Stimulated activated CD8-positive, alpha-beta memory T cell treated with anti-CD3 and anti-CD28 coated beads, Interleukin-7, amount 100 ng/mL, for 24 hours (primary cell): Measurements from ENCODE around the gene ATP8A2.
"Not testable (repeated sequence)": the region's sequence is repeated elsewhere in the genome, so short reads cannot be mapped to it uniquely, and the experiment has no call there.

ENCODE experiments used
- DNase-seq: peaks from one replicate; pipeline ENCODE4 v3.0.0-alpha.2; 2020; ENCODE audit warnings: low read depth

The ATP8A2 gene

DNA sequence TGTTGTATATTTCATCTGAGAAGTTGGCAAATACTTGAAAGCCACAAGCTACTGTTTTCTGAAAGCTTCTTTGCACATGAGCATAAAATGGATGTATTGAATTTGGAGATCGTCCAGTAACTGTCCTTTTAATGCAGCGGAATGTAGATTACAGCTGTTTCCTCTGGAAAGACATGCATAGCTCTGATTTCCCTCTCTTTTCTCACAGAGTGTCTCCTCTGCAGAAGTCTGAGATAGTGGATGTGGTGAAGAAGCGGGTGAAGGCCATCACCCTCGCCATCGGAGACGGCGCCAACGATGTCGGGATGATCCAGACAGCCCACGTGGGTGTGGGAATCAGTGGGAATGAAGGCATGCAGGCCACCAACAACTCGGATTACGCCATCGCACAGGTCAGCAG lies 397.1 kb downstream of the ATP8A2 start:
- DNase-seq = no peak

- no peak for DNase-seq
These were observed 398.8 kb downstream of the ATP8A2 start for GRCh38 chr13:25770601-25771000.

GRCh38 chr13:25771202-25771601 lies 399.4 kb downstream of the ATP8A2 start:
- DNase-seq = no peak

- no peak for DNase-seq
These were observed 400.1 kb downstream of the ATP8A2 start for GRCh38 chr13:25771641-25772478.

GRCh38 chr13:25772534-25772933 lies 400.8 kb downstream of the ATP8A2 start:
- not testable (repeated sequence) for DNase-seq

DNA sequence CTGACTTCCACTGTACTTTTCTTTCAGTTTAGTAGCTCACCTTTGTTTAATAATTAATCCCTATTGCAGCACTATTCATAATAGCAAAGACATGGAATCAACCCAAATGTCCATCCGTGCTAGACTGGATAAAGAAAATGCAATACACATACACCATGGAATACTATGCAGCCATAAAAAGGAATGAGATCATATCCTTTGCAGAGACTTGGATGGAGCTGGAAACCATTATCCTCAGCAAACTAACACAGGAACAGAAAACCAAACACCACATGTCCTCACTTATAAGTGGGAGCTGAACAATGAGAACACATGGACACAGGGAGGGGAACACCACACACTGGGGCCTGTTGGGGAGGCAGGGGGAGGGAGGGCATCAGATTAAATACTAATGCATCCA lies 402.3 kb downstream of the ATP8A2 start:
- not testable (repeated sequence) for DNase-seq

GRCh38 chr13:25775275-25775674 lies 403.5 kb downstream of the ATP8A2 start:
- no peak for DNase-seq

DNA sequence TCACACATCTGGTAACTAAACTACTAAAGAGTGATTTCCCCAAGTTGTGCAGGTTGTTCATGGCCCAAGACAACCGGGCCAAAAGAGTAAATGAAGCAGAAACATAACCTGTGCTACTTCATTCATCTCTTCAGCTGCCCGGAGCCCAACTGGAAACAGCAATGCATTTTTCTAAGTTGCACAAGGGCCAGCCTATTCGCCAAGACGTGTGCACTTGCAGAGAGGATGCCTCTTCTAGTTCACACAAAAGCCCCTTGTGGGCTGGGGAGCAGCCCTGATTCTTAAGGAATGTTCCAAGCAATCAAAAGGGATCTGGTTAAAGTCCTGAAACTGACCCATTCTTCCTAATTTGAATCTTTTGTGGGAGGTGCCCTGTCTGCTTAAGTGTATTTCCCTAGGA lies 404.2 kb downstream of the ATP8A2 start:
- no peak for DNase-seq

- DNase-seq = no peak
These were observed 404.9 kb downstream of the ATP8A2 start for GRCh38 chr13:25776722-25777121.

DNA sequence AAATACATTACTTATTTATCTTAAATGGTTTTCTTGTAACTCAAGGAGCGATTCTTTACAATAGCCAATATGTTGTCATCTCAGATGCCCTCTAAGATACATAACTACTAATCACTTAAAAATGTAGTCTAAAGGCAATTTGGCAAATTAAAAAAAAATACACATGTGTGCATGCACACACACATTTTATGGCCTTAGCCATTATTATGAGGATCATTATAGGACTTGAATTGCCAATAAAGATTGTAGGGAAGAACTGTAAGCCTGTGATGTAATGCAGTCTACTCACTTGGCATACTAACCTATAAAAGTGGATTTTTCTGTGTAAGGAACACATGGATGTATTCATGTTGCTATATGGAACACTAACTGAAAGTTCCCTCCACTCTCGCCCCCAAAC lies 405.7 kb downstream of the ATP8A2 start:
- no peak for DNase-seq

DNA sequence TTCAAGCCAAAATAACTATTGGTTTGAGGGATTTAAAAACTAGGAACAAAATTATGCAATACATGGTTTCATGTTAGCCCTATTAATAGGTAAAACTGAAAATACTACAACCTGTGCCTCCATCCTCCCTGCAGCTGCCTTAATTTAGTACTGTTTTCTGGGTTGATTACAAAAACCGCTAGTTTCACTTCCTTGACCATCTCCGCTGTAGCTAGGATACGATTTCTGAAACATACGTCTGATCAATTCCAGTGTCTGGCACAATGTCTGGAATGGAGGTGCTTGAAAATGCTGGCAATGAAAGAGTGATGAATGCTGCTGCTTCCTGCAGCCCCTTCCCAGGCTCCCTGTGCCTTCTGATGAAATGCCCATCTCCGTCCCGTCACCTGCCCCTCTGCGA lies 406.6 kb downstream of the ATP8A2 start:
- no peak for DNase-seq

DNA sequence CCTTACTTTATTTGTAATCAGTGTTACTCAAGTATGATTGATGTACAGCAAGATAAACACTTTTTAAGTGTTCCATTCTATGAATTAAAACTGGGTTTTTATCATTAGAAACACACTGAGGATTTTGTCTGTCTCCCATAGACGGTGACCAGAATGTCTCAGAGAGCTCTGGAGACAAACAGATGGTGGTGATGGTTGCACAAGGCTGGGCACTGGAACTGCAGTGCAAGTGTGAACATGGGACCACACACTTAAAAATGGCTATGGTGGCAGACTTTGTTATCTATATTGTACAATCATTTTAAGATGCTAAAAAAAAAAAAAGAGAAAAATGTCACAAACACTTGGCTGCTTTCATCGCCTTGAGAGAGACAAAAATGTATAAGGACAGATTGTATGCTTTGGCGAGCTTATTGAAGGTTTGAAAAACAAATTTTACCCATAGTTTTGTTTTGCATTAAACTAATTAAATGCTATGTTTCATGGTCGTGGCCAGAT lies 407.1 kb downstream of the ATP8A2 start:
- no peak for DNase-seq

- DNase-seq = no peak
These were observed 411.3 kb downstream of the ATP8A2 start for GRCh38 chr13:25783076-25783475.

- DNase-seq = no peak
These were observed 411.8 kb downstream of the ATP8A2 start for GRCh38 chr13:25783601-25784024.

GRCh38 chr13:25784119-25784518 lies 412.3 kb downstream of the ATP8A2 start:
- DNase-seq = no peak

DNA sequence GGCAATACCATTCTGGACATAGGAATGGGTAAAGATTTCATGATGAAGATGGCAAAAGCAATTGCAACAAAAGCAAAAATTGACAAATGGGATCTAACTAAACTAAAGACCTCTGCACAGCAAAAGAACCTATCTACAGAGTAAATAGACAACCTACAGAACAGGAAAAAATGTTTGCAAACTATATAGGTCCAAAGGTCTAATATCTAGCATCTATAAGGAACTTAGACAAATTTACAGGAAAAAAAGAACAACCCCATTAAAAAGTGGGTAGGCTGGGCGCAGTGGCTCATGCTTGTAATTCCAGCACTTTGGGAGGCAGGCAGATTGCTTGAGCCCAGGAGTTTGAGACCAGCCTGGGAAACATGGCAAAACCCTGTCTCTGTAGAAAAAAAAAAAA lies 418.4 kb downstream of the ATP8A2 start:
- DNase-seq = not testable (repeated sequence)

- no peak for DNase-seq
These were observed 423.5 kb downstream of the ATP8A2 start for GRCh38 chr13:25795277-25795676.

GRCh38 chr13:25796474-25796873 lies 424.7 kb downstream of the ATP8A2 start:
- no peak for DNase-seq

DNA sequence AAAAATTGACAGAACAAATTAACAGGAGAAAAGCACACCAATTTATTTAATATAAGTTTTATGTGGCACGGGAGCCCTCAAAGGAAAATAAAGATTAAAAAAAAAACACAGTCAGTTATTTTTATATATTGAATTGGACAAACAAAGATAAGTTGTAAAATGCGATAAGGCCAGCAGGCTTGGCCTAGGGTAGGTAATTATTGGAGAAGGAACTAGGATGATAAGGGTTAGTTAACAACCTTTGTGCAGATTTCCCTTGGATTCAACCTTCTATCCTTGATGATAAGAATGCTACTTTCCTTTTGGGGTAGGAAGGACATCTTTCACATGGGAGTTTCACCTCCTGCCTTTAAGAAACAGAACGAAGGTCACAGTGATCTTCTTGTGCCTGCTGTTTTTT lies 427.2 kb downstream of the ATP8A2 start:
- DNase-seq = no peak

GRCh38 chr13:25800523-25800922 lies 428.7 kb downstream of the ATP8A2 start:
- DNase-seq = no peak

DNA sequence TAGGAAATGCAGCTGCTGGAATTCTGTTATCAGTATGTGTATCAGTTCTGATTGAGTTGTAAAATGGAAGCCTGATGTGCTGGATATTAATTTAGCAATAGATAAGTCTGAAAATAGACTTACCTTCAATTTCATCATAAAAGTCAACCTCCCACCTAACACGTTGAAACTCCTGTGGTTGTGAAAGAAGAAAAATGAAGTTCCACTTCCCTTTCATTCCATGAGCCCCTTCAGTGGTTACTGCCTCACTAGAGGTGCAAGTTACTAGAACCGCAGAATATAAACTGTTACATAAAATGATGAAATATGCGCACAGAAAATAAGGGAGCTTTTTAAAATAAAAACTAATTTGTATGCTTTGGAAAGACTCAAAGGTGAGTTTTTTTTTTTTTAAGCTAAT lies 430.8 kb downstream of the ATP8A2 start:
- DNase-seq = no peak

DNA sequence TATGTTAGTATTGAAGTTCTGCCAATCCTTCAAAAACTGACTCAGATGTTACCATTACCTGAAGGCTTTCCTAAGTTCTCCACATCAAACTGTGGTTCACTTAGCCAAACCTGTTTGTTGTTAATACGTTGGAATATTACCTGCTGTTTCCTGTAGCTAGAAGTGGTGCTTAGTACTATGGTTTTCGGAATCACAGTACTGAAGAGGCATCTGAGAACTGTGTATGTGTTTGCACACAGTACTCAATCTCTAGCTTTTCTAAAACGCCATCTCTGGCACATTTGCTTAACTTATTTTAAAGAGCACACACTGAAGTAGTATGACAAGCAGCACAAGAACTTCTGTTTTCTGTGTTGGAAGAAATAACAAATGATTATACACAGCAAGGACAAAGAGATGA lies 431.9 kb downstream of the ATP8A2 start:
- no peak for DNase-seq

DNA sequence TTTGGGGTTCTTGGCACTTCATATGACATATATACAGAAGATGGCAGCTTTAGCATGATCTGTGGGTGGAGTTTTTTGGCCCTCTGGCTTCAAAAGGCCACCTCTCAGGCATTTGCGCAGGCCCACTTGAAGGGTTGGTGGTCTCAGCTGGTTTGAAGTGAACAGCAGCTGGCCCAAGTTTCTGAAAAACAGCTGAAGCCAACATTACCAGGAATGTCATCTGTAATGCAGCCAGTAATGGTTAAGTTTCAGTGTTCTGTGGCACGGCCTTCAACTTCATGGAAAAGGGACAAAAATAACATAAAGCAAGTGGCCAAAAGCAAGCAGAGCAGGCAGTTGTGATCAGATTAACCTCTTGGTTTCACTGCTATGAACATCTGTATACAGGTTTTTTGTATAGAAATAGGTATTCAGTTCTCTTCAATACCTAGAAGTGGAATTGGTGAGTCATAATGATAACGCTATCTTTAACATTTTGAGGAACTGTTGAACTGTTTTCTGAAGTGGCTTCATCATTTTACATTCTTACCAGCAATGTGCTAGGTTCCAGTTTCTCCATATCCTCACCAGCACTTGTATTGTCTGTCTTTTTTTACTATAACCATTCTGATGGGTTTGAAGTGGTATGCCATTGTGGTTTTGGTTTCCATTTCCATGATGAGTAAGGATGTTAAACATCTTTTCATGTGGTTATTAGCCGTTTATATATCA lies 434.6 kb downstream of the ATP8A2 start:
- no peak for DNase-seq
